Right lobe of liver (tissue), 4 donors: ENCODE data around the gene MPDZ.

Source experiments
- CTCF ChIP-seq, 4 donors: fragments of 200-600 bp in 3 of 4; fragments of 450-650 bp in 1 of 4; IDR thresholded peaks; one replicate each; pipeline versions ENCODE4 v1.5.1 to v1.8.0; 2016 to 2022; ENCODE audit warnings: antibody characterized with exemption in 4 of 4, mild to moderate bottlenecking in 2 of 4
- POLR2A ChIP-seq: fragments of 450-650 bp; IDR thresholded peaks from one replicate; pipeline ENCODE4 v1.6.1; 2017; ENCODE audit warnings: antibody characterized with exemption, mild to moderate bottlenecking
- donor health status: DM: no; HTN: no; CAD: no.
- donor health status: DM: no; HTN: no; CAD: no.
- donor health status: DM: no; HTN: yes; CAD: no.

- TF ChIP-seq CTCF (IDR thresholded peaks at IDR 0.05) (no peak), POLR2A (no peak)
These were observed 13.3 kb upstream of the MPDZ start for GRCh38 chr9:13292782-13293181.
